Erythroblast (primary cell): Measurements from ENCODE around the gene DDX41.

Experiments used
- DNase-seq, 2 experiments: peaks; one replicate each; lab custom pipeline; 2025; lab: John Stamatoyannopoulos, UW
- GATA1 ChIP-seq: IDR thresholded peaks from 2 replicates; pipeline ENCODE4 v1.6.1; 2011; ENCODE audit warnings: low read depth, mild to moderate bottlenecking, control low read depth, low read length, moderate library complexity
- POLR2A ChIP-seq: IDR thresholded peaks from 2 replicates; pipeline ENCODE4 v1.6.1; 2011; ENCODE audit warnings: mild to moderate bottlenecking, low read length

The DDX41 gene

DNA sequence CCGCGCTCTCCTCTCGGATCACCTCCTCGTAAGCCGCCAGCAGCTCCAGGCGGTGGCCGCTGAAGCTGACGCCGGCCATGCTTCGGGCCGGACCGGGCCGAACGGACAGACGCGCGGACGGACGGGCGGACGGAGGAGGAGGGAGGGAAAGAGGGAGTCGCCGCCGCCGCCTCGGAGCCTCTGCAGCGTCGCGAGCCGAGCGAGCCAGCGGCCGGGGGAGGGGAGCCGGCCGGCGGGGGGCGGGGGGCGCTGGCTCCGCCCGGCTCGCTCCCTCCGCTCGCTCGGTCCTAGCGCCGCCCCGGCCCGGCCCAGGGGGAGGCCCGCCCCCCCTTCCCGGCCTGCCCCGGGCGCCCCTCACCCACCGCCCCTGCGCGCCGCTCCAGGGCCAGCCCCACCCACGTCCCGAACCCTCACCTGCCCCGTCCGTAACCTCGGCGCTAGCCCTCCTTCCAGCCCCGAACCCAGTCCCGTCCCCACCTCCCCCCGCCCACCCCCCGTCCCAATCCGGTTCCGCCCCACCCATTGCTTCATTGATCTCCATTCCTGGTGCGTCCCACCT is 43.2 kb downstream of the DDX41 start, which contains the start of gene DBN1:
DBN1 (minus strand) TSS at position 192 of the 559 bp plus-strand sequence; CDS start at position 79, 113 bp downstream.
- peak in 1 of 2 experiments; percentile 37 for DNase-seq
- TF ChIP-seq GATA1: no peak

DNA sequence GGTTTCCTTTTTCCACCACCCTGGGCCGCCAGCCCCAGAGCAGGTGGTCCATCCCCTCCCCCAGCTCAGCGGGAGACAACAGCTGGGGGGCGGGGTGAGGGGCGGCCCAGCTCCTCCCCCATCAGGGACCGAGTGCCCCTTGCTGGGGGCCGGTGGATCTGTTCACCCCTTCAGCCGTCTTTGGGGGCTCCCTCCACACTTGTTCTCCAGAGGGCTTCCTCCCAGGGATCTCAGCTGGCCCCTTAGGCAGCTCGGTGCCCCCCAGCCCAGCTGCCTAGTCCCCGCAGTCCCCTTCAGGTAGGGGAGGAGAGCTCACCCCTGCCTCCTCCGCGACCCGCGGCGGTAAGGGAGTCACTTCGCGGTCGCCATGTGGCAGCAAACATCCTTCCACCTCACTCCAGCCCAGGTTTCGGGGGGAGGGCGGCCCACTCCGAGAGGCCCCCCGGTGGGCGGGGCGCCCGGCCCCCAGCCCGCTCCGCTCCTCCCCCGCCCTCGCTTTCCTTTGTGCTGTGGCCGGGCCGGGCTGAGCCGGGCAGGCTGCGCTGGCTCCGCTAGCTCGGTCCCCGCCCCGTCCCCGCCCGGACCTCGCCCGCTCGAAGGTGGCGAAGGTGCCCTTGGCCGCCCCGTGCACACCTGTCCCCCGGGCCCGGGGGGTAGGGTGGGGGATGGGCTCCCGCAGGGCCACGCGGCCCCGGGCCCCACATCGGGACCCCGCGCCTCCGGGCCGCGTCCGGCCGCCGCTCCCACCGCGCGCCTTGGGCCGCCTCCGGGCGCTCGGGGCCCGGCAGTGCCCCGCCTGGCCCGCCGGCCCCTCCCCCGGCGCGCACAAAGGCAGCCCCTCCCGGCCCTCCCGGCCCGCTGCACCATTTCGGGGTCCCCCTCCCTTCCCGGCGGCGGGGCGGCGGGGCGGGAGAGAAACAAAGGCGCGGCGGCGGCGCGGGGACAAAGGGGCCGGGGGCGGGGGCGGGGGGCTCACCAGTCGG is 44.0 kb downstream of the DDX41 start:
- no peak for DNase-seq
- TF ChIP-seq POLR2A (no peak), GATA1 (no peak)

GRCh38 chr5:177471610-177472356 is 45.0 kb downstream of the DDX41 start:
- no peak for DNase-seq
- TF ChIP-seq POLR2A: no peak
- TF ChIP-seq GATA1: no peak

- DNase-seq: no peak
- TF ChIP-seq POLR2A: no peak
- TF ChIP-seq GATA1: no peak
Measured at GRCh38 chr5:177470759-177471536, 45.8 kb downstream of the DDX41 start.

DNA sequence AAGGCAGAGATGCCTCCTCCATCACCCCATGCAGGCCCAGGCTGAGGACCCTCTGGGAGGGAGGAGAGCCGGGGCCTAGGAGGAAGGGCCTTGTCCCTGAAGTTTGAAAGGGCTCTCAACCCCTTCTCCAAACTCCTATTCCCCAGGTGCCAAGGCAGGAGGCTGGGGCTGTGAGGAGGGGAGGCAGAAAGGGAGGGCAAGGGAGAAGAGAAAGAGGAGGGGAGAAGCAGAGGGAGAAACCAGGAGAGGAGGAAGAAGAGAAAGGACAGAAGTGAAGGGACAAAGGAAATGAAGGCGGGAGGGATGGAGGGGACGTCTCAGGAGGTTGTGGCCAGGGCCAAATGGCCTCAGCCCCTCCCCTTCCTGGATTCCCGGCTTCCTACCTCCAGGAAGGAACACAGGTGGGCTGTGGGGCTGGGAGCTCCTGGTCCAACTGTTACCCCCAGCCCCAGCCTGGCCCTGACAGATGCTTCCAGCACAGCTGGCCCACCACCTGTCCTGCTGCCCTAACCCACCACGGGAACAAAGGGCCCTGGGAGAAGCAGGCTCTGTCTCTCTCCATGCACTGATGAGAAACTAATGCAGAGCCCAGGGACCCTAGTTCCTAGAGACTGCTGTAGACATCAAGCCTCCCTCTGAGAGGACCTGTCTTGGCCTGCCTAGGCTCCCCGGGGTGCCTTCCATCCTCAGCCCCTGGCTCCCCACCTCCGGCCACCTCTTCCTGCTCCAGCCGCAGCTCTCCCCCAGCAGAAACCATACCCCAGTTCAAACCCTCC is 46.8 kb downstream of the DDX41 start:
- TF ChIP-seq POLR2A (no peak), GATA1 (no peak)
- no peak for DNase-seq

- no peak for TF ChIP-seq POLR2A
- no peak for TF ChIP-seq GATA1
- DNase-seq: no peak
Measured at GRCh38 chr5:177468685-177469628, 47.8 kb downstream of the DDX41 start.

GRCh38 chr5:177468329-177468684 is 48.5 kb downstream of the DDX41 start:
- DNase-seq: no peak
- TF ChIP-seq POLR2A (no peak), GATA1 (no peak)

DNA sequence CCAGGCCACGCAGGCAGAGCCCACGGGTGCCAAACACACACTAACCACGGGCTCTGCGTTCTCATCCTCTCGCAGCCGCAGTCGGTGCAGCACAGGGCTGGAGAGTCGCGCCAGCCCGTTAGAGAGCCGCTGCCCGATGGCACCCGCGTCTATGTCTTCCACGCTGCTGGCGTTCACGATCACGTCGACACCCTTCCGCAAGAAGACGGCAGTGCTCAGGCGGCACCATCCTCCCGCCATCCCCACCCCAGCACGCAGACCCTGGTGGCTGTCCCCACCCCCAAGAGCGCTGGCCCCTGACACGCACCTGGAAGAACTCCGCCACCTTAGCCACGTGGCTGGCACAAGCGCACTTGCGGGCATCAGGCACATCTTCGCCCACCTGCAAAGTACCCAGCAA is 49.3 kb downstream of the DDX41 start:
- DNase-seq: no peak
- no peak for TF ChIP-seq POLR2A
- TF ChIP-seq GATA1: no peak

DNA sequence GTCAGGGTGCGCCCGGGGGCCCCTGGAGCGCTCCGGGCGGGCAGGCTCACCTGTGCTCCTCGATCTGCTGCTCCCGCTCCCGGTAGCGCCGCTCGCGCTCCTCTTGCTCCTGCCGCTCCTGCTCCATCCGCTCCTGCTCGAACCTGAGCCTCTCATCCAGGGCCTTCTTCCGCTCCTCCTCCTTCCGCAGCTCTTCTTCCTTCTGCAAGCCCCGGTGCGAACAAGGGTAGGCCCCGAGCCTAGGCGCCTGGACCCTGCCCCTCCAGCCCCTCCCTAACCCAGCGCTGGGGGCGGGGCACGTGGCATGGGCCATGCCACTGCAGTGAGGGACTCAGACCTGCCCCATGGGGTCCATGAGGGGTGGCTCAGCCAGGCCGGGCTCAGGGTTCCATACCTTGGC is 49.9 kb downstream of the DDX41 start:
- DNase-seq: no peak
- TF ChIP-seq POLR2A (no peak), GATA1 (no peak)

DNA sequence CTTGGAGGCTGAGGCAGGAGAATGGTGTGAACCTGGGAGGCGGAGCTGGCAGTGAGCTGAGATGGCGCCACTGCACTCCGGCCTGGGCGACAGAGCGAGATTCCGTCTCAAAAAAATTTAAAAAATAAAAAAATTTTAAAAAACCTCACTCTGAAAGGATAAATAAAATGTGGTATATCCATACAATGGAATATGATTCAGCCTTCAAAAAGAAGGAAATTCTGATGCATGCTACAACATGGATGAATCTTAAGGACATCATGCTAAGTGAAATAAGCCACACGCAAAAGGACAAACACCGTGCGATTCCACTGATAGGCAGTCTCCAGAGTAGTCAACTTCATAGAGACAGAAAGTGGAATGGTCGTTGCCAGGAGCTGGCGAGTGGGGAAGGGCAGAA is 51.7 kb downstream of the DDX41 start:
- DNase-seq: no peak
- TF ChIP-seq GATA1 (no peak), POLR2A (no peak)

DNA sequence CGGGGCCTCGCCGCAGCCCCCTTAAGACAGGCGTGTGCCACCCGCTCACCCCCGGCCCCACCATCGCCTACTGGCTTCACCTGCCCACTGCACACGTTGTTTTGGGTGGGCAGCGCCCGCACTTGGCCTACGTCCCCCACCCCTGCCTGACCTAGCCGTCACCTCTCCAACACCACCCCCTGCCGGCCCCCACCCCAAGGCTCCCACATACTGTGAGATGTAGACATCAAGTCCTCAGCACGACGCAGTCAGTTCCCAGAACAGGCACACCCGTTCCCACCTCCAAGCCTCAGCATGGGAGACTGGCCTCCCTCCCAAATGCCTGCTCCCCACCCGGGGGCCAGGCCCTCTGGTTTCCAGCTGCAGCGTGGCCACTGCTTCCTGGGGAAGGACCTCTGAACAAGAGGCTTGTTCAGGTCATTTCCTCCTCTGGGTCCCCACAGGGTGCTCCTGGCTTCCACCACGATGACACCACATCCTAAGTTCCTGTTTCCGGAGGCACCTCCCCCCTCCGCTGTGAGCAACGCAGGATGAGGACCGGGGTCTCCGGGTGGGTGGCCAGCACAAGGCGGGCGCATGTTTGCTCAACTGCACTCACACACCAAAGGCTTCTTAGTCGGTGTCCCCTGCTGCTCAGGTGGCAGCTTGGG is 54.6 kb downstream of the DDX41 start:
- no peak for DNase-seq
- TF ChIP-seq GATA1 (no peak), POLR2A (no peak)
